T47D (cell line): ENCODE results near the gene PPP1R14D.

Experiments used
- DNase-seq, 2 experiments: peaks; one replicate each; pipeline versions ENCODE4 v3.0.0 to v3.0.0-alpha.2; 2011 to 2012; ENCODE audit warnings: low read depth in 1 of 2, low spot score in 1 of 2
- JUND ChIP-seq: IDR thresholded peaks from 2 replicates; pipeline ENCODE4 v1.6.1; 2012; ENCODE audit warnings: low read depth
- in situ Hi-C: cut with HindIII; loops from 2 replicates; pipeline ENCODE4 v1.10.0; 2016; ENCODE audit warnings: low sequenced_read_pairs, low pct_unique_long_range_greater_than_20kb

Gene PPP1R14D

GRCh38 chr15:40768521-40769273 lies 59.8 kb downstream of the PPP1R14D start:
- in situ Hi-C loops: no loop called here
- DNase-seq: no peak
- TF ChIP-seq JUND: no peak

GRCh38 chr15:40767838-40768500 lies 60.5 kb downstream of the PPP1R14D start:
- TF ChIP-seq JUND: no peak
- in situ Hi-C loops: no loop called here
- DNase-seq: no peak

GRCh38 chr15:40766906-40767837 lies 61.3 kb downstream of the PPP1R14D start:
- in situ Hi-C loops: no loop called here
- DNase-seq: no peak
- no peak for TF ChIP-seq JUND

GRCh38 chr15:40766194-40766815 lies 62.2 kb downstream of the PPP1R14D start:
- no peak for DNase-seq
- TF ChIP-seq JUND: no peak
- in situ Hi-C loops: no loop called here
